T-cell (primary cell): ENCODE measurements around the gene MTHFR. TPM values are rescaled to one million over a fixed set of nuclear protein-coding genes. Genes with fewer than 3 reads are reported as not detected.

Source experiments
- ATAC-seq, 4 experiments: fragments of 200-7000 bp in 3 of 4; fragments of 150-1000 bp in 1 of 4; cut with Tn5 transposase; replicated peaks in 1 of 4; 1 replicate in 3 of 4; 2 replicates in 1 of 4; pipeline ENCODE4 v1.10.0; 2021; ENCODE audit warnings: moderate library complexity in 3 of 4, mild to moderate bottlenecking in 2 of 4, moderate number of reproducible peaks in 1 of 4
- CTCF ChIA-PET, 2 donors: fragments of 300-600 bp; sonication (Branson Sonifier 250); formaldehyde crosslinking; loops; one replicate each; lab custom pipeline; 2022; ENCODE audit warnings: antibody characterized with exemption in 2 of 2; lab: Charles Lee
- POLR2A ChIA-PET, 2 donors: fragments of 300-600 bp; sonication (Branson Sonifier 250); formaldehyde crosslinking; loops; one replicate each; lab custom pipeline; 2022; ENCODE audit warnings: antibody characterized with exemption in 2 of 2; lab: Charles Lee
- DNase-seq, 35 experiments: peaks; one replicate each; pipeline versions ENCODE4 v3.0.0 to v3.0.0-alpha.2; 2013 to 2023
- H3K27ac ChIP-seq: one replicate; pipeline ENCODE4 v1.5.1; 2013; ENCODE audit warnings: low read length
- H3K27me3 ChIP-seq, 2 experiments: replicated peaks in 1 of 2; 1 replicate in 1 of 2; 2 replicates in 1 of 2; pipeline versions ENCODE4 v1.6.1 to v1.7.0; 2013; ENCODE audit warnings: low read length in 1 of 2, mixed read lengths in 1 of 2; ENCODE audit not compliant: control insufficient read depth in 2 of 2, insufficient read depth in 2 of 2; ENCODE audit errors: extremely low read depth in 1 of 2
- H3K36me3 ChIP-seq, 2 donors: 1 replicate in 1 of 2; 2 replicates in 1 of 2; pipeline versions ENCODE4 v1.6.1 to v1.7.0; 2013; ENCODE audit warnings: low read length in 1 of 2; ENCODE audit not compliant: control insufficient read depth in 2 of 2, insufficient read depth in 1 of 2; ENCODE audit errors: extremely low read depth in 1 of 2
- H3K4me1 ChIP-seq, 2 experiments: 1 replicate in 1 of 2; 2 replicates in 1 of 2; pipeline versions ENCODE4 v1.6.1 to v1.7.0; 2013; ENCODE audit warnings: low read length in 2 of 2, mixed read lengths in 1 of 2; ENCODE audit not compliant: insufficient read depth in 2 of 2, control insufficient read depth in 1 of 2; ENCODE audit errors: extremely low read depth in 1 of 2
- H3K4me3 ChIP-seq, 2 donors: 1 replicate in 1 of 2; 2 replicates in 1 of 2; pipeline versions ENCODE4 v1.5.1 to v1.7.0; 2013; ENCODE audit warnings: mild to moderate bottlenecking in 2 of 2, low read length in 1 of 2, moderate library complexity in 1 of 2; ENCODE audit not compliant: control insufficient read depth in 1 of 2; ENCODE audit errors: extremely low read depth in 1 of 2
- H3K9me3 ChIP-seq: 2 replicates; pipeline ENCODE4 v1.7.0; 2013
- H3K27ac Mint-ChIP-seq, 2 donors: one replicate each; pipeline ENCODE4 v1.8.0; 2020 to 2021; ENCODE audit warnings: mild to moderate bottlenecking in 2 of 2, mixed read lengths in 2 of 2
- H3K27me3 Mint-ChIP-seq, 2 donors: one replicate each; pipeline ENCODE4 v1.8.0; 2021 to 2022; ENCODE audit warnings: mixed read lengths in 2 of 2
- H3K36me3 Mint-ChIP-seq: one replicate; pipeline ENCODE4 v1.8.0; 2021; ENCODE audit warnings: mixed read lengths
- H3K4me1 Mint-ChIP-seq, 3 donors: one replicate each; pipeline ENCODE4 v1.8.0; 2020 to 2022; ENCODE audit warnings: mixed read lengths in 3 of 3, mild to moderate bottlenecking in 1 of 3
- H3K4me3 Mint-ChIP-seq, 3 donors: one replicate each; pipeline ENCODE4 v1.8.0; 2020 to 2022; ENCODE audit warnings: mild to moderate bottlenecking in 3 of 3, mixed read lengths in 3 of 3, moderate library complexity in 3 of 3
- H3K9me3 Mint-ChIP-seq, 3 donors: one replicate each; pipeline ENCODE4 v1.8.0; 2020 to 2022; ENCODE audit warnings: mixed read lengths in 3 of 3
- WGBS: methylation state at CpG from one replicate; pipeline ENCODE4 v1.1.5; 2013; ENCODE audit warnings: missing lambda C conversion rate; ENCODE audit not compliant: insufficient coverage; 5-methylcytosine and 5-hydroxymethylcytosine counted together
- total RNA-seq, 35 experiments: library from RNA in 6 of 35; stranded (reverse) in 6 of 35; fragments of 120-200 nt in 1 of 35; gene quantifications; one replicate each; pipeline versions ENCODE4 v1.2.1 to v1.2.4 and lab custom pipeline; 2013 to 2026

The MTHFR gene
- total RNA-seq, 5 donors from 2014 or later (not counting 1 experiment from before 2014, with no cell fraction given), result 40.2 to 62.2 (median 48.2) TPM

- Mint-ChIP-seq H3K27me3 (no peaks in the 10 kb centered on the region), H3K27ac (peak overlapping the region in 1 of 2 donors; percentile 55), H3K36me3 (peaks cover 15% of the 10 kb centered on the region), H3K4me1 (peaks cover 58 to 69% (median 62%) of the 10 kb centered on the region in 3 donors), H3K9me3 (no peaks in the 10 kb centered on the region), H3K4me3 (peak overlapping the region in 1 of 3 donors; percentile 61)
- Histone ChIP-seq H3K4me3 (no peak overlapping the region), H3K27ac (no peak overlapping the region), H3K9me3 (no peaks in the 10 kb centered on the region), H3K4me1 (peaks cover 18 to 64% of the 10 kb centered on the region in 2 experiments), H3K36me3 (peaks cover 6 to 13% of the 10 kb centered on the region in 2 donors), H3K27me3 (no peaks in the 10 kb centered on the region)
- DNase-seq (no peak), ATAC-seq (no peak)
- 100% methylated on average over 2 of the region's 5 CpGs for WGBS
- ChIA-PET POLR2A (no interaction called here), CTCF (no interaction called here)
Observed at GRCh38 chr1:11741919-11742558, 63.7 kb downstream of the MTHFR start.

- no peak overlapping the region for H3K27ac Mint-ChIP-seq
Observed at GRCh38 chr1:11741482-11741881, 64.3 kb downstream of the MTHFR start.

GRCh38 chr1:11740258-11741192, 65.2 kb downstream of the MTHFR start:
- Histone ChIP-seq H3K27me3 (no peaks in the 10 kb centered on the region), H3K27ac (no peak overlapping the region), H3K9me3 (no peaks in the 10 kb centered on the region), H3K36me3 (peaks cover 0 to 3% of the 10 kb centered on the region in 2 donors), H3K4me3 (peak overlapping the region in 1 of 2 donors; percentile 0), H3K4me1 (peaks cover 25 to 74% of the 10 kb centered on the region in 2 experiments)
- DNase-seq (peak in 10 of 35 experiments; percentile 13 to 45 (median 23)), ATAC-seq (peak in 2 of 4 experiments; percentile 35)
- Mint-ChIP-seq H3K27me3 (no peaks in the 10 kb centered on the region), H3K27ac (peak overlapping the region; percentile 31 to 71), H3K9me3 (no peaks in the 10 kb centered on the region), H3K36me3 (no peaks in the 10 kb centered on the region), H3K4me3 (peak overlapping the region; percentile 31 to 61 (median 39)), H3K4me1 (peaks cover 62 to 74% (median 64%) of the 10 kb centered on the region in 3 donors)
- CTCF ChIA-PET, result interaction anchor here in 1 of 2 donors (0.6 to 1.4 kb wide), 2 partner anchors 91 to 684 kb away, joined by 3 to 4 read pairs; no protein-coding TSS in a partner anchor
- 39% methylated on average over 8 of the region's 15 CpGs for WGBS
- POLR2A ChIA-PET, result no interaction called here

More at GRCh38 chr1:11741482-11741881, 64.3 kb downstream of the MTHFR start:
- no peaks in the 10 kb centered on the region for H3K27me3 Mint-ChIP-seq
- no peak overlapping the region for H3K4me3 ChIP-seq
- H3K9me3 Mint-ChIP-seq, result no peaks in the 10 kb centered on the region
- POLR2A ChIA-PET, result no interaction called here
- H3K4me3 Mint-ChIP-seq, result peak overlapping the region in 1 of 3 donors; percentile 61
- CTCF ChIA-PET, result interaction anchor here in 1 of 2 donors (1.4 kb wide), 1 partner anchor 92 kb away, joined by 3 read pairs; no protein-coding TSS in a partner anchor
- H3K36me3 Mint-ChIP-seq, result peaks cover 9% of the 10 kb centered on the region
- ATAC-seq, result no peak
- no peaks in the 10 kb centered on the region for H3K9me3 ChIP-seq
- peaks cover 22 to 69% of the 10 kb centered on the region in 2 experiments for H3K4me1 ChIP-seq
- H3K36me3 ChIP-seq, result peaks cover 6 to 8% of the 10 kb centered on the region in 2 donors
- DNase-seq, result no peak
- 100% methylated on average over 1 of the region's 4 CpGs for WGBS
- H3K27ac ChIP-seq, result no peak overlapping the region
- peaks cover 59 to 74% (median 63%) of the 10 kb centered on the region in 3 donors for H3K4me1 Mint-ChIP-seq
- no peaks in the 10 kb centered on the region for H3K27me3 ChIP-seq

GRCh38 chr1:11738783-11739182, 67.0 kb downstream of the MTHFR start:
- no peaks in the 10 kb centered on the region for H3K36me3 ChIP-seq
- no peak for ATAC-seq
- Mint-ChIP-seq H3K4me1 (peaks cover 65 to 77% (median 66%) of the 10 kb centered on the region in 3 donors), H3K9me3 (no peaks in the 10 kb centered on the region), H3K27ac (peak overlapping the region; percentile 27 to 44), H3K27me3 (no peaks in the 10 kb centered on the region), H3K4me3 (peak overlapping the region in 1 of 3 donors; percentile 93), H3K36me3 (no peaks in the 10 kb centered on the region)
- H3K27ac ChIP-seq, result no peak overlapping the region
- peaks cover 25 to 75% of the 10 kb centered on the region in 2 experiments for H3K4me1 ChIP-seq
- no peaks in the 10 kb centered on the region for H3K9me3 ChIP-seq
- no peak for DNase-seq
- 100% methylated on average over 3 of the region's 6 CpGs for WGBS
- ChIA-PET POLR2A (no interaction called here), CTCF (interaction anchor here in 1 of 2 donors (0.8 kb wide), 1 partner anchor 291 kb away, joined by 3 read pairs; no protein-coding TSS in a partner anchor)
- H3K4me3 ChIP-seq, result no peak overlapping the region
- no peaks in the 10 kb centered on the region for H3K27me3 ChIP-seq

GRCh38 chr1:11738096-11738495, 67.7 kb downstream of the MTHFR start:
- no peak for ATAC-seq
- Mint-ChIP-seq H3K4me3 (peak overlapping the region in 1 of 3 donors; percentile 93), H3K27ac (peak overlapping the region; percentile 38 to 68), H3K27me3 (no peaks in the 10 kb centered on the region), H3K9me3 (no peaks in the 10 kb centered on the region), H3K4me1 (peaks cover 68 to 76% (median 69%) of the 10 kb centered on the region in 3 donors), H3K36me3 (no peaks in the 10 kb centered on the region)
- no CpG with 5 or more reads among the region's 2 CpGs for WGBS
- Histone ChIP-seq H3K4me3 (no peak overlapping the region), H3K9me3 (no peaks in the 10 kb centered on the region), H3K27me3 (no peaks in the 10 kb centered on the region), H3K4me1 (peaks cover 26 to 75% of the 10 kb centered on the region in 2 experiments), H3K36me3 (no peaks in the 10 kb centered on the region), H3K27ac (no peak overlapping the region)
- POLR2A ChIA-PET, result no interaction called here
- DNase-seq, result no peak
- CTCF ChIA-PET, result interaction anchor here in 1 of 2 donors (0.5 to 0.6 kb wide), 2 partner anchors 93 to 1229 kb away, joined by 3 to 6 read pairs; no protein-coding TSS in a partner anchor
